Stimulated activated CD8-positive, alpha-beta memory T cell treated with anti-CD3 and anti-CD28 coated beads, Interleukin-4, amount 100 ng/mL, for 48 hours (primary cell): Measurements from ENCODE around the gene APOM.

Experiments used
- DNase-seq: peaks from one replicate; pipeline ENCODE4 v3.0.0-alpha.2; 2020

Gene APOM

DNA sequence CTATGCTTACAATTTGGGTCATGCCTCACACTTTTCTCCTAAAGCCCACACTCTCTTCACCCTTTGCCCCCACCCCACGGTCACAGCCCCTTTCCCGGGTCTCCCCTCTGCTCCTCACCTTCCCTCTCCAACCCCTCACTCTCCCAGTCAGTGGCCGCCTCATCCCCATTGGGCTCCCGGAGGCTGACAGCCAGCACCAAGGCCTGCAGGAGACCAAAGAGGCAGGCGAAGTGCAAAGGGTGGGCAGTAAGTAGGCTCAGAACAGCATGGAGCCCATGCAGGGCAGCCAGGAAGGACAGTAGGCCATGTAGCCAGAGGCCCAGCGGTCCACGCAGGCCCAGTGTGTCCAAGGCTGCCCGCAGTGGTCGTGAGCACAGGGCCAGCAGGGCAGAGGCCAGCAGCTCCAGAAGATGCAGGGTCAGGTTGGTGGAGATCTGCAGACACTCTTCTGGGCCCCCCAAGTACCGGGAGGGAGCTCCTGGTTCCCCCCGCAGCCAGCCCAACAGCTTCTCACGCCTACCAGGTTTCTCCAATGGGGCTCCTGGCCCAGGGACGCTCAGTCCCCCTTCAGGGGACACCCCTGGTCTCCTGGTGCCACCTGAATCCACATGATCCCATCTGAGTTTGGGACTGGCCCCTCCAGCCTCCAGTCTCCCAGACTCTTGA lies 3.4 kb downstream of the APOM start:
- DNase-seq, result no peak

DNA sequence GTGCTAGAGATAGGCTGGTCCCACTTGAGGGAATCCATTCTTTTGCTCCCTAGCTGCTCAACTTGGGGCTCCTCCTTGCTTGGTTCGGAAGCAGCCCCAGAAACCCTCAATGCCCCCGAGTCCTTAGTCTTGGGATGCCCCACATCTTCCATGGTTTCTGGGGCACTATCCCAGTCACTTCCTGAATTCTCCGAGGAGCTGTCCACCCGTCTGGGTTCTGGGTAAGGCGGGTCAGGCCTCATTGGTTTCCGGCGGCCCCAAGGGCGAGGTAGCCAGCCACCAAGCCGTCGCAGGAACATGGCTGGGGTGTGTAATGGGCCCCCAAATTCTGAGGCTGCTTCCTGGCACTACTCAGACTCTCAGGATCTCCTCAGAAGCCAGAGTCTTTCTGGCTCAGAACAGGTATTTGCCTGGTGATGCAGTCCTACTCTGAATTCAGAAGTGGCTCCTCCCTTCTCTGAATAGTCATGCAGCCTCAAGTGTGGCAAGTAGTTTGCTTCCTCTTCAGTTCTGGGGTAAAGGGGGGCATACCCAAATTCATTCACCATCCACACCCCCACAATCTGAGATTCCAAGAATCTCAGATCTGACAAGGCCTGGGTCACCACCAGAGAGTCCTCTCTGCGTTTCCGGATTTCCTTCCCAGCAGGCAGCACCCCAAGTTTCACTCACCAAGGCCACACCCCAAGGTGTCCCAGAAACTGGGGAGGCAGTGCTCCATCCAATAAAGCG lies 4.1 kb downstream of the APOM start:
- peak; percentile 65 for DNase-seq

DNA sequence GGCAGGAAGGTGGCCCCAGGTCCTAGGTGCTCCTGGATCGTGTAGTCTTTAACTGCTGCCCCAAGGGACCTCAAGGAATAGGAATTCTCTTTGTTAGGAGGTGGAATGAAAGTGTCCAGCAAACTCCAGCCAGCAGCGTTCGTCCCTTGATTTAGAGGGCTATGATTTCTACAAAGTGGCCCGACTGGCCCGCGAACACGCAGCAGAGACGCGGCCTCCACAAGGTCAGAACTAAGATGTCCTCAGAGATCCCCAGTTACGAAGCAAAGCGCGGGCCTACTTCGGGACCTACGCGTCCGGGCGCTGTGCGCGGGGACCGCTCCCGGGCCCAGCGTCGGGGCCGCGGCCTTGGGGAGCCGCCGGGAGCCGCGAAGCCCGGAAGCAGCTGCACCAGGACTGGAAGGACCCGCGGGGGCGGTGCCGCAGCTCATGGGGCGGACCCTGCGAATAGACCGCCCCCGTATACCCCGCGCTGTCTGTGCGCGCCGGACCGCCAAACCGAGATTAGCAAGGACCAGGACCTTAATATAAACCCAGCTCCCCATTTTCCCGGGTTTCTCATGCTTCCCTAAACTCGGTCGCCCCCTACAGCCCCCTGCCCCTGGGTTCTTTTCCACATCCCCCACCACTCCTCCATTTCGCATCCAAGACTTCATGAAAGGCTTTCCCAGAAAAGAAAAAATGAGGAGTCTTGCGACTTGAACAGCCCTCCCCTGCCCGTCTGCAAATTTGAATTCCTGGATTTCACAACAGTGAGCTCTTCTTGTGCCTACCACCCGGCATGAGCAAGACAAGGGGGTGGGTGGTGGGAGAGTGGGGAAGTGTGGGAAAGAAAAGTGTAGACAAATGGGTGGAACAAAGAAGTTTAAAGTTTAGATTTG lies 4.9 kb downstream of the APOM start, which contains the start of gene C6orf47:
C6orf47 (minus strand) TSS at position 398 of the 881 bp plus-strand sequence. CDS start 831 bp downstream, outside the sequence.
- DNase-seq, result peak; percentile 87

DNA sequence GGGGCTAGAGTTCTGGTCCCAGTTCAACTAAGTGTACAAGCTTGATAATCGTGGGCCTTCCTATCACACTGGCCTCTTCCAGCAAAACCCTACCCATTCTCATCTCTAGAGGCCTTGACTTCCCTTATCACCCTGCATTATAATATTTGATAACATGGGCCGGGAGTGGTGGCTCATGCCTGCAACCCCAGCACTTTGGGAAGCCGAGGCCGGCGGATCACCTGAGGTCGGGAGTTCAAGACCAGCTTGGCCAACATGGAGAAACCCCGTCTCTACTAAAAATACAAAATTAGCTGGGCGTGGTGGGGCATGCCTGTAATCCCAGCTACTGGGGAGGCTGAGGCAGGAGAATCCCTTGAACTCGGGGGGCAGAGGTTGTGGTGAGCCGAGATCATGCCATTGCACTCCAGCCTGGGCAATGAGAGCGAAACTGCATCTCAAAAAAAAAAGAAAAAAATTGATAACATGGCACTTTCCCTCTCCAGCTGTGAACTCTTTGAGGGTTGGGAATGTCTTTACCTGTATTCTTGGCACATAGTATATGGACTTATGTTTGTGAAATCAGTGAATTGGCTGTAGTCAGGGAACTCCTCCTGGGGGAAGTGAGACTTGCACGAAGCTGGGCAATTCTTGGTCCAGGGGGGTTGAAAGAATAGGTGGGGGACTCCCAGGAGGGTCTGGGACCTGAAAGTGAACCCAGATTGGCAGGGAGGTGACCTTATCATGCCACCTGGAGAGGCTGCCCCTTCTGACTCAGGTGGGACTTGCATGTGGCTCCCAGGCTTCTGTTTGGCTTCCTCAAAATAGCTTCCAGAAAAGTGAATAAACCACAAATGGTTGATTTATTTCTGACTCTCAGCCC lies 5.8 kb downstream of the APOM start:
- DNase-seq, result no peak

DNA sequence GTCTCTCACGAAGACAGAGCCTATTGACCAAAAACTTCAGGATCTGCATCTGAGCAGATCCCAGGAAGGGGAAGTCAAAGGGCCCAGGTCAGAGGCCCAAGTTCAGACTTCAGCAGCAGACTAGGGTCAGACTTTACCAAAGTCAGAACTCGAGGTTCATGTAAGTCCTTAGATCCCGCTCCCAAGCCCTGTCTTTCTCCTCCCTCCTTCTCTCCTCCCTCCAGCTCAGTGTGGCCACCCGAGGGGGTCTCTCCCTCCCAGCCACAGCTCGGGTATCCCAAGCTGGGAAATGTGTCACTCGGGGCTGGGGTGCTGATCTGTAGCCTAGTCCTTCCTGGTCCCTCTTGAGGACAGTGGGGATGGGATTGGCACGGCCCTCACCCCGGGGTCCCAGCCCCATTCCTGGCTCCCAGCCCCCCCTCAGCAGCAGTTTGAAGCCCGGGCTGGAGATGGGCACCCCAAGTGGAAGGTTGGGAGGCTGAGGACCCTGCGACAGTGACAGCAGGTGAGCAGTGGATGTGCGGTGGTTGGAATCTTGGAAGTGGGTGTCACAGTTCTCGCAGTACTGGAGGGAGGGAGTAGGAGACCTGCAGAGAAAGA lies 6.5 kb downstream of the APOM start:
- DNase-seq, result no peak

DNA sequence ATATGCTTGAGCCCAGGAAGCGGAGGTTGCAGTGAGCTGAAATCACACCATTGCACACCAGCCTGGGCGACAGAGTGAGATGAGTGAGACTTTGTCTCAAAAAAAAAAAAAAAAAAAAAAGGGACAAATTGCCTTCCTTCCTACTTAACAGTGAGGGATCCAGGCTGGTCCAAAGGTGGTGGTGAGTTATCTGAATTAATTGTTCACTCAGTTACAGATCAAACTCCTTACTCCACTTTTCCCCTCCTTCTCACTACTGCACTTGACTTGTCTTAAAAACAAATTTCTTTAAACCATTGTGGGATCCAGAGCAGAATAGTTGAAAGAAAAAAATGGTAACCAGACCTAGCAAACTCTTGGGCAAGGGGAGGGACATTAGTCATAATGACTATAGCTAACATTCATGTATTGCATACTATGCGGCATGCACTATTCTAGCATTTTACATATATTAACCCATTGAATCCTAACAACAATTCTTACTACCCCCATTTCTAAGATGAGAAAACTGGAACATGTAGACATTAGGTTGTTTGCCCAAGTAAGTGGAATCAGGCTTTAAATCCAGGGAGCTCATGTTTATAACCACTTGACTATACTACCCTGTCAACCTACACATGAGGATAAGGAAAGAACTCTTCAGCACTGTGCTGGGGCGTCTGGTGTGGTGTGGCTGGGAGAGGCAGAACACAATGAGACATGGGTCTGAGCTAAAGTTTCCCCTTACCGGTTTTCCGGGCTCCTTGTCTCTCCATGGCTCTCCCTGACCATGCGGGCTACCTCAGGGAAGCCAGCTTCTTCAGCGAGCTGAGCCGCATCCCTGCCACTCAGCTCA lies 7.6 kb downstream of the APOM start:
- no peak for DNase-seq

DNA sequence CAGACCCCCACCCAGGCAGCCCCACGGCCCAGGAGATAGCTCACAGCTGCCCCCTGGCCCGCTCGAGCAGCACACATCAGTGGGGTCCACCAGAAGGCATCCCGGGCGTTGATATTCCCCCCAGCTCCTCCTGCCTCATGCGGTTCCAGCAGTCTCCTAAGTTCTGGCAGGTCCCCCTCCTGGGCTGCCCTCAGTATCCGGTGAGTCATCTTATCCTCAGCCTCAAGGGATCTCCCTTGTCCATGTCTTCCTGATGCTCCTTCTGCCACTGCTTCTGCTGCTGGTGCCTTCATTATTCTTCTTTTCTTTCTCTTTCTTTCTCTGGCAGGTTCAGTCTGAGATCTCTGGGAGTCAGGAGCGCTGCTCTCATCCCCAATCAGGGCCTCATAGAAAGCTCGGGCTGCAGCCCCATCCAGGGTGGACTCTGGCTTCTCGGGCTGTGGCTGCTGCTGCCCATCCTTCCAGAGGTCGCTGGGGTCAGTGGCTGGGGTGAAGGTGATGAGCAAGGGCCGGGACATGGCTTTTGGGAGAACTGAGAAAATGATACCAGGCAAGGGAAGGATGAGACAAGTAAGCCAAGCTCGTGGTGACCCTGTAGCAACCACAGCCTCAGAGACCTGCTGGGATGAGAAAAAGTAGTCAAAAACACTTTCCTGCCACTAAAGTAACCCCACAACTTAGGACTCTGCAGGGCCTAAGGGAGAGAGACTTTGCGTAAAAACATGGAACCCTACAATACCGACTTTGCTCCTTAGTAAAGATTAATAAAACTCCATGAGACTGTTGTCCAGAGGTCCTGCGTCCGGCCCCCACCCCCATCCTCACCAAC lies 8.5 kb downstream of the APOM start:
- DNase-seq, result no peak

DNA sequence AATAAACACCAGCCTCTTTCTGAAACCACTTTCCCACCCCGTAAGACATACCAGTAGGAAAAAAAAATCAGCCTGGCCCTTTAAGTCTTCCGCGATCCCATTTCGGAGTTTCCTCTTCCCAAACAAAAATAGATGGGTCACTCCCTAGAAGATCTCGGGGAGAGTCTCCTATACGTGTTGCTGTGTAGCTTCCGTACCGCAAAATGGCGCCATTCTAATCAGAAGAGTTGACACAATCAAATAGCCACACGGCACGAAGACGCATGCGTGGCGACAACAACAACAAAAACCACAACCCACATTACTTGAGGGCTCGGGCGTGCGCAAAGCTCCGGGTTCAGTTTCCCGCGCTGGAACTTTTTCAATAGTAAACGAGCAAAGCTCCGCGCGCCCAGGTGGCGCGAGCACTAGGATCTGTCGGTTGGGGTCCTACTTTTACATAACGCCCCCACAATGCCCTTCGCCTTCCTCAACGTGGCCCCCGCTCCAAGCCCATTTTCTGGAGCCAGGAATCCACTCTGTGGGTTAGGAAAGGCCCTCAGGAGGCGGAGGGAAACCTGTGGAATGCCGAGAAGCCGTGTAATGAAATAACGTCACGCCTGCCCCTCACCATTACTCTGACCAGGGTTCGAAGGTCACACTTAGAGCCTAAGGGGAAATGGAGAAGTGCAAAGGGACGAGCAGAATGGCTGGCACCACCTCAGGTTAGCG lies 9.3 kb downstream of the APOM start, which contains the start of gene GPANK1:
GPANK1 (minus strand) TSS at position 208 of the 711 bp plus-strand sequence. CDS start 519 bp downstream, outside the sequence.
- DNase-seq, result peak; percentile 92

DNA sequence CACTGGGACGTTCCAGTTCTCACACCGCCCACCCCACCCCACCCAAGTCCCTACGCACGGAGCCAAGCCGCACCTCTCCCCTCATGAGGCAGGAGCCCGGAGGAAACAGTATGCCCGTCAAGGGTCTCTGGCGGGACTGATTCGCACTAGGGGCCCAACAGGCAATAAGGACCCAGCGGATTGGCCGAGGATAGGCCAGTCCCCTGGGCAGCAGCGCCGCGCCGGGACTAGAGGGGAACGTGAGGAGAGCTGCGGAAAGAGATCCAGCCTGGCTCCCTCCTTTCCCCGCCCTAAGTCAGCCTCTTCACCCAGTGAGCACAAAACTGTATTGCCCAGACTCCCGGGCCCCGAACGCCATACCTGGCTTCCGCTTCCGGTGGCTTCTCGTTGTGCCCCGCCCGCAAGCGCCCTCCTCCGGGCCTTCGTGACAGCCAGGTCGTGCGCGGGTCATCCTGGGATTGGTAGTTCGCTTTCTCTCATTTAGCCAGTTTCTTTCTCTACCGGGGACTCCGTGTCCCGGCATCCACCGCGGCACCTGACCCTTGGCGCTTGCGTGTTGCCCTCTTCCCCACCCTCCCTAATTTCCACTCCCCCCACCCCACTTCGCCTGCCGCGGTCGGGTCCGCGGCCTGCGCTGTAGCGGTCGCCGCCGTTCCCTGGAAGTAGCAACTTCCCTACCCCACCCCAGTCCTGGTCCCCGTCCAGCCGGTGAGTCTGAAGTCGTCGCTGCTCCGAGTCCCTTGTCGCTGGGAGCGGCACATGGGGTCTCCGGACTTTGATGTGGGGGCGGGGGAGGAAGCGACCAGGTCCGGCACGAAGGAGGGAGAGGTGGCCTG lies 10.0 kb downstream of the APOM start, which contains the start of gene CSNK2B:
CSNK2B (plus strand) TSS at position 580 of the 836 bp plus-strand sequence. CDS start 752 bp downstream, outside the sequence.
- peak; percentile 98 for DNase-seq

DNA sequence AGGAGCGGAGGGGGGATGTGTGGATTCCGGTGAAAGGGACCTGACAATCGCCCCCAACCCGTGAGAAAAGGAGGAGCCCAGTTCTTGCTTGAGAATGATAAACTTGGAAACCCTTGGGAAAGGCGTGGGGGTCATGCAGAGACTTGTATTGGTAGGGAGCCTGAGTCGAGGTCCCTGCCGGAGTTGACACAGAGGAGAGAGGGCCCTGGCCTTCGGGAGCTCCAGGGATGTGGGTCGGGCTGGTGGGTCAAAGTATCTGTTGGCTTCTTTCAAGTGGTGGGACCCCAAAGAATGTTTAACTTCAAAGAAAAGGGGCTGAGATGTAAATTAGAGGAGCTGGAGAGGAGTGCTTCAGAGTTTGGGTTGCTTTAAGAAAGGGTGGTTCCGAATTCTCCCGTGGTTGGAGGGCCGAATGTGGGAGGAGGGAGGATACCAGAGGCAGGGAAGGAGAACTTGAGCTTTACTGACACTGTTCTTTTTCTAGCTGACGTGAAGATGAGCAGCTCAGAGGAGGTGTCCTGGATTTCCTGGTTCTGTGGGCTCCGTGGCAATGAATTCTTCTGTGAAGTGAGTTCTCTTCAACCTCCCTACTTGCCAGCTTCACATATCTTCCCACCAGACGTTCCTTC lies 10.8 kb downstream of the APOM start:
- DNase-seq, result no peak

DNA sequence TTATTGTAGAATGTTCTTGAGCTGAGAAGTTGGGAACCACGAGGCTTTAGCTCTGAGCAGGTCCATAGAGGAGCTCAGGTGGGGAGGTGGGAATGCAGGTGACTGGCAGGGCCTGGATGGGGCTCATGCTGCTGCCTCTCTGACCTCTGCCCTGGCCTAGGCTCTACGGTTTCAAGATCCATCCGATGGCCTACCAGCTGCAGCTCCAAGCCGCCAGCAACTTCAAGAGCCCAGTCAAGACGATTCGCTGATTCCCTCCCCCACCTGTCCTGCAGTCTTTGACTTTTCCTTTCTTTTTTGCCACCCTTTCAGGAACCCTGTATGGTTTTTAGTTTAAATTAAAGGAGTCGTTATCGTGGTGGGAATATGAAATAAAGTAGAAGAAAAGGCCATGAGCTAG lies 14.0 kb downstream of the APOM start, which contains the start of gene LY6G5B:
LY6G5B (plus strand) TSS at position 301 of the 400 bp plus-strand sequence. CDS start 975 bp downstream, outside the sequence.
- DNase-seq, result no peak

DNA sequence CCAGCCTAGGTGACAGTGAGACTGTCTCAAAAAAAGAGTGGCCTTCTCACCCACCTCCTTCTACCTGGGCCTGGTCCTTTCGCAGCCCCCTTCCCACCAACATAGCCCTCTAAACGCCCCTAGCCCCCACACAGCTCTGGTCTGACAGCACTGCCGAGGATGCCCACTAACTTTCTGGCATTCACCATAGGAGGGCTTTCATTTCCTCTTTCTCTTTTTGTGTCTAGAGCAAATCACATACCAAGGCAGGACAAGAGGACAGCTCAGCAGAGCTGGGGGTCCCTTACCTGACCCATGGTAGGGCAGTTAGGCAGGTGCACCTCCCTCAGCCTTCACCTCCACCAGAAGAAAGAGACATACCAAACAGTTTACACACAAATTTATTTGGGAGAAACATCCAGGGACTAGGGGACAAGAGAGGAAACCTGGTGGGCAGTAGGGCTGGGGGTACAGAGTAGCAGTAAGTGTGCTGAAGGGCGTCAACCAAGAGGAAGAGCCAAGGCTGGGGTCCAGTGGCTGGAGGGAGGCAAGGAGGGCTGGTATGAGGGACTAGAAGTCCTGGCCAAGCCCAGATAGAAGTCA lies 20.7 kb downstream of the APOM start:
- no peak for DNase-seq

DNA sequence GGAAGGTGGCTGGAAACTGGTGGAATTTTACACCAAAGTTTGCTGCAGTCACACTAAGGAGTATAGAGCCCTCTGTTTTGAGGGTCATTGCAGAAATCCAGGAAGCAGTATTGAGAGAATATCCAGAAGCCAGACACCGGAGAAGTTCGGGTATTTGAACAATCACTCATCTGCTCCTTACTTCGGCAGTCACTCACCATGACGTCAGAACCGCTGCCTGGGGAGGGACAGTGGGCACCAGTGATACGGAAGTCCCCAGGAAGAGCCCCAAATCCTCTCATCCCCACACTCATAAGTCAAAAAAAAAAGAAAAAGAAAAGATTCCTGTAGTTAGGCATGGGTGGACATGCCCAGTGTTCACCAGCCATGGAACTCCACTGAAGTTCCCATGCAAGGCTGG lies 21.2 kb downstream of the APOM start:
- no peak for DNase-seq

DNA sequence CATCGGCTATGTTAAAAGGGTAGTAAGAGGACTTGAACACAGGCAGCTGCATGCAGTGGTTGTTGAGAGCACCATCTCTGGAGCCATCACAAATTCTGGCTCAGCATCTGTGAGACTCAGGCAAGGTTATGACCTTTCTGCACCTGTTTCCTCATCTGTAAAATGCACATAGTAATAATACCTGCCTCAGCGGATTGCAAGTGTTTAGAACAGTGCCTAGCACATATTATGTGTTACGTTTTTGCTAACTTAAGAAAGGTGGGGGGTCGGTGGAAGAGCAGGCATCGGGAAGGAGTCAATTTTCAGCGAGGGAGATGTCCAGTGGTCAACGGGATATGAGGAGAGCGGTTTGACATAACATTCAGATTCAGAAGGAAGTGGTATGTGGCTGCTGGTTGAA lies 22.3 kb downstream of the APOM start:
- no peak for DNase-seq

DNA sequence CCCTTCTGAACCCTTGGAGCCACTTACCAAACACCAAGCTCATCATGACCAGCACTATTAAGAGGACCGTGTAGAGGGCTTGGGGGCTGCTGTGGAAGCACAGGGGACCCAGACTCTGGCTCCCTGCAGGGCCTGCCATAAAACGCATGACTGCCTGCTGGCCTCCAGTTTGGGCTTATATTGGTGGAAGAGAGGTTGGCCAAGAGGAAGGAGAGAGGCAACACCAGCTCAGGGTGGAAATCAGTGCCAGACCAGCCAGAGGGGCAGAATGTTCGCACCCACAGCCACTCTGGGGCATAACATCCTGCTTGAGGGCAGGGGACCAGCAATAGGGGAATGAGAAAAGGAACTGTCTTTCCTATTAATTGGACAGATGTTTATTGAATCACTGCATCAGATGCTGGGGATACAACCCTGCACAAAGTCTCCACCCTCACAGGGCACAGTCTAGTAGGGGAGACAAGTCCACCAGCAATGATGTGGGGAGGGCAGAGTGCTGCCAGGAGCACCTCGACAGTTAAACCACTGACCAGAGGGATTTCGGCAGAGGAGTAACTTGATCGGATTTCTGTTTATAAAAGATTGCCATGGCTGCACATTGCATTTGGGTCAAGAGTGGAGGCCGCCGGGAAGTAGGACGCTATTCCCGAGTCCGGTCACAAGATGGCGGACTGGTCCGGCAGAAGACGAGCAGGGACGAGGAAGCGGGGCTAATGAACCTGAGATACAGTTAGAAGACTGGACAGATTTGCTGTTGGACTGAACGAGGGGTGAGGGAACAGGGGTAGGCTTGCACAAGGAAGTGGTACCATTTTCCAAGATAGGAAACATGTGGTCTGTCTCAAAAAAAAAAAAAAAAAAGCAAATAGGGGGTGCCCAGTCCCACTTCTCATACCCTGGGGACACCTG lies 24.8 kb downstream of the APOM start, which contains the start of gene LY6G5C:
LY6G5C (minus strand) TSS at position 842 of the 909 bp plus-strand sequence; CDS start at position 148, 694 bp downstream.
- DNase-seq, result peak; percentile 75
